Astrocyte (in vitro differentiated cells and primary cell): ENCODE data around the gene TRPC4AP. TPM values are rescaled to one million over a fixed set of nuclear protein-coding genes. Genes with fewer than 3 reads are reported as not detected.
A peak's percentile ranks its signal among the peaks of the same experiment; 100 is the strongest.

Experiments
- DNase-seq: peaks from one replicate; pipeline ENCODE4 v3.0.0-alpha.2; 2010; ENCODE audit warnings: low read depth
- FAIRE-seq: peaks from 2 replicates; lab custom pipeline; 2011; peaks lifted over from hg19 to GRCh38; lab: Jason Lieb, UNC
- H2AFZ ChIP-seq: 2 replicates; pipeline ENCODE4 v1.6.0; 2012; ENCODE audit warnings: low read depth, low read length, inconsistent platforms
- H3K27ac ChIP-seq: 2 replicates; pipeline ENCODE4 v1.5.1; 2011; ENCODE audit warnings: low read depth, low read length, inconsistent platforms
- H3K27me3 ChIP-seq: 2 replicates; pipeline ENCODE4 v1.6.0; 2011; ENCODE audit warnings: low read length, inconsistent platforms; ENCODE audit not compliant: insufficient read depth
- H3K36me3 ChIP-seq: 2 replicates; pipeline ENCODE4 v1.5.1; 2011; ENCODE audit warnings: low read length, inconsistent platforms; ENCODE audit not compliant: insufficient read depth
- H3K4me1 ChIP-seq: 2 replicates; pipeline ENCODE4 v1.5.1; 2011; ENCODE audit warnings: low read length, inconsistent platforms; ENCODE audit not compliant: insufficient read depth
- H3K4me2 ChIP-seq: 2 replicates; pipeline ENCODE4 v1.6.0; 2012; ENCODE audit warnings: low read length, inconsistent platforms
- H3K4me3 ChIP-seq: 2 replicates; pipeline ENCODE4 v1.5.1; 2011; ENCODE audit warnings: low read depth, mild to moderate bottlenecking, low read length, inconsistent platforms; ENCODE audit not compliant: insufficient read depth
- H3K79me2 ChIP-seq: 2 replicates; pipeline ENCODE4 v1.6.0; 2012; ENCODE audit warnings: mild to moderate bottlenecking, low read length, inconsistent platforms; ENCODE audit not compliant: insufficient read depth
- H3K9ac ChIP-seq: 2 replicates; pipeline ENCODE4 v1.6.0; 2012; ENCODE audit warnings: mild to moderate bottlenecking, low read length, inconsistent platforms
- H3K9me3 ChIP-seq: 2 replicates; pipeline ENCODE4 v1.5.1; 2012; ENCODE audit warnings: low read depth, mild to moderate bottlenecking, low read length, inconsistent platforms; ENCODE audit not compliant: insufficient read depth
- H4K20me1 ChIP-seq: 2 replicates; pipeline ENCODE4 v1.6.0; 2012; ENCODE audit warnings: low read length, inconsistent platforms; ENCODE audit not compliant: insufficient read depth
- H3K27ac Mint-ChIP-seq: one replicate; pipeline ENCODE4 v1.8.0; 2021; ENCODE audit warnings: mild to moderate bottlenecking, mixed read lengths; ENCODE audit not compliant: unreplicated experiment
- H3K27me3 Mint-ChIP-seq: one replicate; pipeline ENCODE4 v1.8.0; 2021; ENCODE audit warnings: low read depth, mixed read lengths; ENCODE audit not compliant: unreplicated experiment
- H3K36me3 Mint-ChIP-seq: one replicate; pipeline ENCODE4 v1.8.0; 2021; ENCODE audit warnings: low read depth, mixed read lengths; ENCODE audit not compliant: unreplicated experiment
- H3K4me1 Mint-ChIP-seq: one replicate; pipeline ENCODE4 v1.8.0; 2021; ENCODE audit warnings: low read depth, mixed read lengths; ENCODE audit not compliant: unreplicated experiment
- H3K4me3 Mint-ChIP-seq: one replicate; pipeline ENCODE4 v1.8.0; 2021; ENCODE audit warnings: mild to moderate bottlenecking, moderate library complexity, mixed read lengths; ENCODE audit not compliant: unreplicated experiment
- H3K9me3 Mint-ChIP-seq: one replicate; pipeline ENCODE4 v1.8.0; 2021; ENCODE audit warnings: mild to moderate bottlenecking, mixed read lengths; ENCODE audit not compliant: unreplicated experiment
- EZH2 ChIP-seq: IDR thresholded peaks from 2 replicates; pipeline ENCODE4 v1.6.1; 2012; ENCODE audit warnings: mild to moderate bottlenecking, low read length, inconsistent platforms; ENCODE audit not compliant: insufficient read depth
- total RNA-seq: library from RNA; stranded (reverse); gene quantifications from 2 replicates; pipeline ENCODE4 v1.2.1, GENCODE V29; 2021
- TF ChIP-seq, protein P1 (sequence below): IDR thresholded peaks from 2 replicates; pipeline ENCODE4 v1.5.1; 2011; ENCODE audit warnings: low read depth, mild to moderate bottlenecking, inconsistent platforms, low read length, moderate library complexity; ENCODE audit not compliant: insufficient read depth

The TRPC4AP gene
- total RNA-seq, 1 donor from 2014 or later: 92.6 TPM

DNA sequence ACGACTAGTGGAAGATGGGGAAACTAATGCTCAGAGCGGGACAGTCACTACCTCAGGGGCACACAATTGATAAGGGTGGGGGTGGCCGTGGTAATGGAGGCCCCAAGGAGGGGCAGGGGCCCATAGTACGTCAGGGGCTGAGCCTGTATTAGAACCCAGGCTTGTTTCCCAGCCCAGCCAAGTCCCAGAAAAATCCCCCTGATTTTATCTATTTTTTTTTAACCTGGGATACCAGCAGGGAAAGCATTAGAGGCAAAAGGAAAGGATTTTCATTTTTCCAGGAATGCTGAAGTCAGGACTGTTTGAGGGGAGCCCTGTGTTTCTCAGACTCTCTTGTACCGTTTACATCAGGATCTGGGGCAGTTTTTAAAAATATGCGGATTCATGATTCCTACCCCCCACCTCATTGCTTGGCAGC is 136.6 kb downstream of the TRPC4AP start:
- Histone ChIP-seq H3K9me3 (no peaks in the 10 kb centered on the region), H3K4me1 (peaks cover 17% of the 10 kb centered on the region), H3K4me3 (peak overlapping the region; percentile 77), H2AFZ (peak overlapping the region; percentile 76), H4K20me1 (no peaks in the 10 kb centered on the region), H3K79me2 (peaks cover 11% of the 10 kb centered on the region), H3K36me3 (no peaks in the 10 kb centered on the region), H3K4me2 (peak overlapping the region; percentile 94), H3K27me3 (no peaks in the 10 kb centered on the region), H3K9ac (peak overlapping the region; percentile 90), H3K27ac (peak overlapping the region; percentile 88)
- Mint-ChIP-seq H3K36me3 (peaks cover 9% of the 10 kb centered on the region), H3K4me1 (peaks cover 15% of the 10 kb centered on the region), H3K27ac (peak overlapping the region; percentile 98), H3K4me3 (peak overlapping the region; percentile 97), H3K27me3 (peaks cover 7% of the 10 kb centered on the region), H3K9me3 (peaks cover 16% of the 10 kb centered on the region)
- no peak for DNase-seq
- TF ChIP-seq, protein P1, sequence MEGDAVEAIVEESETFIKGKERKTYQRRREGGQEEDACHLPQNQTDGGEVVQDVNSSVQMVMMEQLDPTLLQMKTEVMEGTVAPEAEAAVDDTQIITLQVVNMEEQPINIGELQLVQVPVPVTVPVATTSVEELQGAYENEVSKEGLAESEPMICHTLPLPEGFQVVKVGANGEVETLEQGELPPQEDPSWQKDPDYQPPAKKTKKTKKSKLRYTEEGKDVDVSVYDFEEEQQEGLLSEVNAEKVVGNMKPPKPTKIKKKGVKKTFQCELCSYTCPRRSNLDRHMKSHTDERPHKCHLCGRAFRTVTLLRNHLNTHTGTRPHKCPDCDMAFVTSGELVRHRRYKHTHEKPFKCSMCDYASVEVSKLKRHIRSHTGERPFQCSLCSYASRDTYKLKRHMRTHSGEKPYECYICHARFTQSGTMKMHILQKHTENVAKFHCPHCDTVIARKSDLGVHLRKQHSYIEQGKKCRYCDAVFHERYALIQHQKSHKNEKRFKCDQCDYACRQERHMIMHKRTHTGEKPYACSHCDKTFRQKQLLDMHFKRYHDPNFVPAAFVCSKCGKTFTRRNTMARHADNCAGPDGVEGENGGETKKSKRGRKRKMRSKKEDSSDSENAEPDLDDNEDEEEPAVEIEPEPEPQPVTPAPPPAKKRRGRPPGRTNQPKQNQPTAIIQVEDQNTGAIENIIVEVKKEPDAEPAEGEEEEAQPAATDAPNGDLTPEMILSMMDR: no peak
- no peak for TF ChIP-seq EZH2
- FAIRE-seq: no peak

DNA sequence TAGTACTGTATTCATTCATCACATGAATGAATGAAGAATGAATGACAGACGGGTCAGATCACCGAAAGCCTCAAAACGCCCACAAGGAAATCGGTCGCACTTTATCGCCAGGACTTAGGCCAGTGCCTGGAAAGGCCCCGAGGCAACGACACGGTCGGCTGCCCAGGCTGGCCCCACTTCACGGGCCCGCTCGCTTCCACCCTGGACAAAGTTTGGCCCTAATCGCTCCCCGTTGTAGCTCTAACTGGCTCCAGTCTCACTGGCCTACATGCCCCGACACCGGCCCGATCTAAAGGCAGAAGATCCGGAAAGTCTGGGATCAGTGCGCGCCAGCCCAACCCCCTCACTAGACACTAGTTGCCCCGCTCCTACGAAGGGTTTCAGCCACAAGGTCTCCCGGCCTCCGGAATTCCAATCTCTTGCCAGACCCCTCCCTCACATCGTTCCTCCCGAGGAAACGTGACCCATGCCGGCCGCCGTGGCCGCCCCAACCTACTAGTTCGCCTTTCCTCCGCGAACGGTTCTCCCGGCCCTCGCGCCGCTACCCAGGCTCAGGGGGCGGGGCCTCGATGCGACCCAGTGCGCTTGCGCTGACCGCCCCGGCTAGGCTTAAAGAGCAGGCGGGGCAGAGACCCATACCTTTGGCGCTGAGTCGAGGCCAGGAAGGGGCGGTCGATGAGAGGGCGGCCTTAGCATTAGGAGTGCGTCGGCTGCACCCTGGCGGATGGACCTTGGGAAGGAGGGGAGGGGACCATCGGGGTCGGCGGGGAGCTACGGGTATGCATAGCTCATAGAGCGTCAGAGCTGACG is 137.2 kb downstream of the TRPC4AP start, which contains the start of the genes GSS and MYH7B:
GSS (minus strand) TSS at position 576 of the 810 bp plus-strand sequence. CDS start 3,954 bp downstream, outside the sequence.
MYH7B (plus strand) TSS at position 638 of the 810 bp plus-strand sequence. CDS start 22,138 bp downstream, outside the sequence.
- peak within 1 kb of the TSS; percentile 98 for H3K27ac Mint-ChIP-seq
- peaks cover 7% of the 10 kb centered on the region for H3K27me3 Mint-ChIP-seq
- peaks cover 15% of the 10 kb centered on the region for H3K4me1 Mint-ChIP-seq
- DNase-seq (peak; percentile 88), FAIRE-seq (no peak)
- Histone ChIP-seq H3K9ac (peak within 1 kb of the TSS; percentile 90), H3K4me2 (peak within 1 kb of the TSS; percentile 94), H3K27ac (peak within 1 kb of the TSS; percentile 88), H3K36me3 (no peaks in the 10 kb centered on the region), H4K20me1 (no peaks in the 10 kb centered on the region), H3K27me3 (no peaks in the 10 kb centered on the region), H3K4me1 (peaks cover 17% of the 10 kb centered on the region), H3K9me3 (no peaks in the 10 kb centered on the region), H2AFZ (peak within 1 kb of the TSS; percentile 76), H3K79me2 (peaks cover 11% of the 10 kb centered on the region), H3K4me3 (peak within 1 kb of the TSS; percentile 77)
- peaks cover 16% of the 10 kb centered on the region for H3K9me3 Mint-ChIP-seq
- TF ChIP-seq, protein P1: no peak
- TF ChIP-seq EZH2: no peak
- H3K4me3 Mint-ChIP-seq: peak within 1 kb of the TSS; percentile 97
- peaks cover 9% of the 10 kb centered on the region for H3K36me3 Mint-ChIP-seq

DNA sequence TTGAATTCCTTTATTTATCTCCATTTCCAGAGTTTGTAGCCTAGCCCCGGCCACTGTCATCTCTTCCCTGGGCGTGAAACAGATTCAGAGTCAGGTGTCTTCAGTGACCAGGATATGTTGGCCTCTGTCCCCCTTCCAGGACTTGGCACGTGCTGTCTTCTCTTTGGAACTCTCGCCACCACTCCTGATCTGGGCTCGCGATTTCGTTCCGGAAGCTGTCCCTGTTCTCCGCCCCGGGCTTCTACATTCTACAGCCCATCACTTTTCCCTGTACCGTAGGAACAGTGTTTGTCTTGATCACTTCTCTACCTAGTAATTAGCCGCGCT is 137.7 kb downstream of the TRPC4AP start:
- Mint-ChIP-seq H3K36me3 (peaks cover 8% of the 10 kb centered on the region), H3K4me1 (peaks cover 16% of the 10 kb centered on the region), H3K4me3 (peak overlapping the region; percentile 97), H3K27me3 (peaks cover 7% of the 10 kb centered on the region), H3K9me3 (peaks cover 16% of the 10 kb centered on the region), H3K27ac (peak overlapping the region; percentile 98)
- peak overlapping the region; percentile 90 for H3K9ac ChIP-seq
- peaks cover 17% of the 10 kb centered on the region for H3K4me1 ChIP-seq
- peaks cover 11% of the 10 kb centered on the region for H3K79me2 ChIP-seq
- peaks cover 3% of the 10 kb centered on the region for H3K36me3 ChIP-seq
- no peak for FAIRE-seq
- peak overlapping the region; percentile 94 for H3K4me2 ChIP-seq
- H3K9me3 ChIP-seq: no peaks in the 10 kb centered on the region
- TF ChIP-seq, protein P1: no peak
- TF ChIP-seq EZH2: no peak
- H2AFZ ChIP-seq: peak overlapping the region; percentile 76
- peak; percentile 29 for DNase-seq
- H3K4me3 ChIP-seq: peak overlapping the region; percentile 77
- peak overlapping the region; percentile 88 for H3K27ac ChIP-seq
- H3K27me3 ChIP-seq: no peaks in the 10 kb centered on the region
- H4K20me1 ChIP-seq: no peaks in the 10 kb centered on the region
